HepG2 (cell line): ENCODE results near the gene HSD3B7.
"Not testable (repeated sequence)": the region's sequence is repeated elsewhere in the genome, so short reads cannot be mapped to it uniquely, and the experiment has no call there.

Experiments
- NR2F6 ChIP-seq, 2 experiments: IDR thresholded peaks; 2 replicates each; pipeline ENCODE4 v1.6.1; 2016; ENCODE audit warnings: antibody characterized with exemption in 1 of 2, mild to moderate bottlenecking in 1 of 2
- ZNF263 ChIP-seq: sonication (generic); formaldehyde crosslinking; IDR thresholded peaks from 2 replicates; pipeline ENCODE4 v1.4.0; 2020; ENCODE audit warnings: missing genetic modification reagents
- ZSCAN29 ChIP-seq: sonication (generic); formaldehyde crosslinking; conservative IDR thresholded peaks from 2 replicates; pipeline ENCODE4 v1.4.0; 2020; ENCODE audit warnings: mild to moderate bottlenecking, missing genetic modification reagents
- TF ChIP-seq, protein P1 (sequence below): sonication (generic); formaldehyde crosslinking; IDR thresholded peaks from 2 replicates; pipeline ENCODE4 v1.4.0; 2020; ENCODE audit warnings: missing genetic modification reagents
- TF ChIP-seq, protein P2 (sequence below): sonication (generic); formaldehyde crosslinking; IDR thresholded peaks from 2 replicates; pipeline ENCODE4 v1.5.0; 2020; ENCODE audit warnings: mild to moderate bottlenecking, missing genetic modification reagents, moderate library complexity
- TF ChIP-seq, protein P3 (sequence below): sonication (generic); formaldehyde crosslinking; IDR thresholded peaks from 2 replicates; pipeline ENCODE4 v1.5.1; 2020; ENCODE audit warnings: mild to moderate bottlenecking, missing genetic modification reagents, moderate library complexity
- TF ChIP-seq, protein P4 (sequence below): IDR thresholded peaks from 2 replicates; pipeline ENCODE4 v1.4.0; 2020; ENCODE audit warnings: mild to moderate bottlenecking, missing genetic modification reagents

DNA sequence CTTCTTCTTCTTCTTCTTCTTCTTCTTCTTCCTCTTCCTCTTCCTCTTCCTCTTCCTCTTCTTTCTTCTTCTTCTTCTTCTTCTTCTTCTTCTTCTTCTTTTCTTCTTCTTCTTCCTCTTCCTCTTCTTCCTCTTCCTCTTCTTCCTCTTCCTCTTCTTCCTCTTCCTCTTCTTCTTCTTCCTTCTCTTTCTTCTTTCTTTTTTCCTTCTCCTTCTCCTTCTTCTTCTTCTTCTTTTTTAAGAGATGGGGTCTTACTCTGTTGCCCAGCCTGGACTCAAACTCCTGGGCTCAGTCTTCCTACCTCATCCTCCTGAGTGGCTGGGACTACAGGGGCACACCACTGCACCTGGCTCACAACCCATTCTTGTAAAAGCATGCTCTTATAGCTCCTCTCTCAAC is 28.3 kb downstream of the HSD3B7 start:
- TF ChIP-seq, protein P1, sequence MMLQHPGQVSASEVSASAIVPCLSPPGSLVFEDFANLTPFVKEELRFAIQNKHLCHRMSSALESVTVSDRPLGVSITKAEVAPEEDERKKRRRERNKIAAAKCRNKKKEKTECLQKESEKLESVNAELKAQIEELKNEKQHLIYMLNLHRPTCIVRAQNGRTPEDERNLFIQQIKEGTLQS (CRISPR knock-in tag), result not testable (repeated sequence)
- TF ChIP-seq NR2F6 (IDR thresholded peaks at IDR 0.05); NR2F6 (CRISPR knock-in tag; IDR thresholded peaks at IDR 0.05); ZNF263 (CRISPR knock-in tag); ZSCAN29 (CRISPR knock-in tag): not testable (repeated sequence)
- TF ChIP-seq, protein P2, sequence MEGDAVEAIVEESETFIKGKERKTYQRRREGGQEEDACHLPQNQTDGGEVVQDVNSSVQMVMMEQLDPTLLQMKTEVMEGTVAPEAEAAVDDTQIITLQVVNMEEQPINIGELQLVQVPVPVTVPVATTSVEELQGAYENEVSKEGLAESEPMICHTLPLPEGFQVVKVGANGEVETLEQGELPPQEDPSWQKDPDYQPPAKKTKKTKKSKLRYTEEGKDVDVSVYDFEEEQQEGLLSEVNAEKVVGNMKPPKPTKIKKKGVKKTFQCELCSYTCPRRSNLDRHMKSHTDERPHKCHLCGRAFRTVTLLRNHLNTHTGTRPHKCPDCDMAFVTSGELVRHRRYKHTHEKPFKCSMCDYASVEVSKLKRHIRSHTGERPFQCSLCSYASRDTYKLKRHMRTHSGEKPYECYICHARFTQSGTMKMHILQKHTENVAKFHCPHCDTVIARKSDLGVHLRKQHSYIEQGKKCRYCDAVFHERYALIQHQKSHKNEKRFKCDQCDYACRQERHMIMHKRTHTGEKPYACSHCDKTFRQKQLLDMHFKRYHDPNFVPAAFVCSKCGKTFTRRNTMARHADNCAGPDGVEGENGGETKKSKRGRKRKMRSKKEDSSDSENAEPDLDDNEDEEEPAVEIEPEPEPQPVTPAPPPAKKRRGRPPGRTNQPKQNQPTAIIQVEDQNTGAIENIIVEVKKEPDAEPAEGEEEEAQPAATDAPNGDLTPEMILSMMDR (CRISPR knock-in tag), result not testable (repeated sequence)
- TF ChIP-seq, protein P3, sequence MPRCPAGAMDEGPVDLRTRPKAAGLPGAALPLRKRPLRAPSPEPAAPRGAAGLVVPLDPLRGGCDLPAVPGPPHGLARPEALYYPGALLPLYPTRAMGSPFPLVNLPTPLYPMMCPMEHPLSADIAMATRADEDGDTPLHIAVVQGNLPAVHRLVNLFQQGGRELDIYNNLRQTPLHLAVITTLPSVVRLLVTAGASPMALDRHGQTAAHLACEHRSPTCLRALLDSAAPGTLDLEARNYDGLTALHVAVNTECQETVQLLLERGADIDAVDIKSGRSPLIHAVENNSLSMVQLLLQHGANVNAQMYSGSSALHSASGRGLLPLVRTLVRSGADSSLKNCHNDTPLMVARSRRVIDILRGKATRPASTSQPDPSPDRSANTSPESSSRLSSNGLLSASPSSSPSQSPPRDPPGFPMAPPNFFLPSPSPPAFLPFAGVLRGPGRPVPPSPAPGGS (CRISPR knock-in tag), result not testable (repeated sequence)
- TF ChIP-seq, protein P4, sequence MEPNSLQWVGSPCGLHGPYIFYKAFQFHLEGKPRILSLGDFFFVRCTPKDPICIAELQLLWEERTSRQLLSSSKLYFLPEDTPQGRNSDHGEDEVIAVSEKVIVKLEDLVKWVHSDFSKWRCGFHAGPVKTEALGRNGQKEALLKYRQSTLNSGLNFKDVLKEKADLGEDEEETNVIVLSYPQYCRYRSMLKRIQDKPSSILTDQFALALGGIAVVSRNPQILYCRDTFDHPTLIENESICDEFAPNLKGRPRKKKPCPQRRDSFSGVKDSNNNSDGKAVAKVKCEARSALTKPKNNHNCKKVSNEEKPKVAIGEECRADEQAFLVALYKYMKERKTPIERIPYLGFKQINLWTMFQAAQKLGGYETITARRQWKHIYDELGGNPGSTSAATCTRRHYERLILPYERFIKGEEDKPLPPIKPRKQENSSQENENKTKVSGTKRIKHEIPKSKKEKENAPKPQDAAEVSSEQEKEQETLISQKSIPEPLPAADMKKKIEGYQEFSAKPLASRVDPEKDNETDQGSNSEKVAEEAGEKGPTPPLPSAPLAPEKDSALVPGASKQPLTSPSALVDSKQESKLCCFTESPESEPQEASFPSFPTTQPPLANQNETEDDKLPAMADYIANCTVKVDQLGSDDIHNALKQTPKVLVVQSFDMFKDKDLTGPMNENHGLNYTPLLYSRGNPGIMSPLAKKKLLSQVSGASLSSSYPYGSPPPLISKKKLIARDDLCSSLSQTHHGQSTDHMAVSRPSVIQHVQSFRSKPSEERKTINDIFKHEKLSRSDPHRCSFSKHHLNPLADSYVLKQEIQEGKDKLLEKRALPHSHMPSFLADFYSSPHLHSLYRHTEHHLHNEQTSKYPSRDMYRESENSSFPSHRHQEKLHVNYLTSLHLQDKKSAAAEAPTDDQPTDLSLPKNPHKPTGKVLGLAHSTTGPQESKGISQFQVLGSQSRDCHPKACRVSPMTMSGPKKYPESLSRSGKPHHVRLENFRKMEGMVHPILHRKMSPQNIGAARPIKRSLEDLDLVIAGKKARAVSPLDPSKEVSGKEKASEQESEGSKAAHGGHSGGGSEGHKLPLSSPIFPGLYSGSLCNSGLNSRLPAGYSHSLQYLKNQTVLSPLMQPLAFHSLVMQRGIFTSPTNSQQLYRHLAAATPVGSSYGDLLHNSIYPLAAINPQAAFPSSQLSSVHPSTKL (CRISPR knock-in tag), result not testable (repeated sequence)
